Measurements from ENCODE around the gene SCGB2B2. TPM values are rescaled to one million over a fixed set of nuclear protein-coding genes. Genes with fewer than 3 reads are reported as not detected.

The SCGB2B2 gene
- polyA plus RNA-seq, 1 donor (not counting 4 experiments of a cell fraction or from before 2014, with no cell fraction given) = 0.10 TPM

DNA sequence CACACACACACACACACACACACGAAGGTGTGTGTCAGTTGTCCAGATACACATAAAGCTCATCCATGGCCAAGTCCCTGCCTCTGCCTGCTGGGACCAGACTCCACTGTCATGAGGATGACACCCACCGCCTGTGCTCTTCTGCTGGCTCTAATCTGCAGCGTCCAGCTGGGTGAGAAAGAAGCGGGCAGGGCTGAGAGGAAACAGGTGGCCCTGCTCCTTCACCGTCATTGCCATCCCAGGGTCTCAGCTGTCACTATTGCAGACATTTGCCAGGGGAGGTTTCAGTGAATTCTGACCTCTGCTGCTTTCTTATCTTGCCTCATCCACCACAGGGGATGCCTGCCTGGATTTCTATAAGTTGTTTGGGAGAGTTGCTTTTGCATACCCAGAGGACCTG, 31.4 kb downstream of the SCGB2B2 start:
- no peak for TF ChIP-seq EZH2 (IDR thresholded peaks at IDR 0.05; ENCODE audit: low read length)
- H3K27ac ChIP-seq (ENCODE audit: control insufficient read depth, insufficient read depth, low read length) = no peak overlapping the region
- no peaks in the 10 kb centered on the region for H3K27me3 ChIP-seq (ENCODE audit: control insufficient read depth, extremely low read depth, insufficient read depth, low read length)
- DNase-seq (ENCODE audit: low read depth, low spot score) (no peak), FAIRE-seq (no peak)
- no peaks in the 10 kb centered on the region for H3K9me1 ChIP-seq (ENCODE audit: control insufficient read depth, extremely low read depth, insufficient read depth, low read length)
- H3K9me3 ChIP-seq (ENCODE audit: control insufficient read depth, low read depth, low read length) = no peaks in the 10 kb centered on the region
- H3K79me2 ChIP-seq (ENCODE audit: control insufficient read depth, insufficient read depth, low read length) = no peaks in the 10 kb centered on the region
- no peaks in the 10 kb centered on the region for H4K20me1 ChIP-seq (ENCODE audit: control insufficient read depth, extremely low read depth, insufficient read depth, low read length)
- H3K4me1 ChIP-seq (ENCODE audit: control insufficient read depth, extremely low read depth, insufficient read depth, low read length) = no peaks in the 10 kb centered on the region
- H2AFZ ChIP-seq (ENCODE audit: control insufficient read depth, low read length) = no peak overlapping the region
- dilution Hi-C loops (cut with MboI; ENCODE audit: extremely low pct_ligation_motif_present, low sequenced_read_pairs) = no loop called here
- H3K4me2 ChIP-seq (ENCODE audit: control insufficient read depth, extremely low read depth, insufficient read depth, low read depth, low read length) = no peak overlapping the region
- H3K4me3 ChIP-seq (ENCODE audit: control insufficient read depth in 2 of 3, extremely low read depth in 1 of 3, insufficient read depth in 2 of 3, low read depth in 1 of 3, low read length in 3 of 3) = no peak overlapping the region
- H3K36me3 ChIP-seq (ENCODE audit: control insufficient read depth in 2 of 2, extremely low read depth in 1 of 2, insufficient read depth in 2 of 2, low read length in 2 of 2) = no peaks in the 10 kb centered on the region
- no peak overlapping the region for H3K9ac ChIP-seq (ENCODE audit: control insufficient read depth, extremely low read depth, insufficient read depth, low read length)

DNA sequence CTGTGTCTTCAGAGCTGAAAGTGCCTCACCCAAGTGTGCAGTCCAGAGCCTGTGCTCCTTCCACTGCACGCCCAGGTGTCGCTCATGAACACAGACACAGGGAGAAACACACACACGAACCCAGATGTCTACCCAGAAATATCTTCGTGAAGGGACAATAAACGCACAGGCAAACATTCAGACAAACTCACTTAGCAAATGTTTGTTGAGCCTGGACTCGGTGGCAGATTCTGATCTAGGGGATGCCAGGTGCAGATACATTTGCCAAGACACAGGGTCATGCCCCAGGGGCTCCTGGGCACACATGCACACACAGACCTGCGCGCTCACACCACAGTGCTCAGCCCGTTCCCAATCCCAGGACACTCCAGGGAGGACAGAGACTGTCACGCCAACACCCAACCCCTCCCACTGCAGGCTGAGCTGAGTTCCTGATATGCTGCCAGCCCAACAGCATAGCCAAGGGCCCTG, 31.9 kb downstream of the SCGB2B2 start:
- dilution Hi-C loops (cut with MboI; ENCODE audit: extremely low pct_ligation_motif_present, low sequenced_read_pairs) = no loop called here
- Histone ChIP-seq H3K27me3 (ENCODE audit: control insufficient read depth, extremely low read depth, insufficient read depth, low read length) (no peaks in the 10 kb centered on the region), H4K20me1 (ENCODE audit: control insufficient read depth, extremely low read depth, insufficient read depth, low read length) (no peaks in the 10 kb centered on the region), H3K36me3 (ENCODE audit: control insufficient read depth in 2 of 2, extremely low read depth in 1 of 2, insufficient read depth in 2 of 2, low read length in 2 of 2) (no peaks in the 10 kb centered on the region), H3K79me2 (ENCODE audit: control insufficient read depth, insufficient read depth, low read length) (no peaks in the 10 kb centered on the region), H3K27ac (ENCODE audit: control insufficient read depth, insufficient read depth, low read length) (no peak overlapping the region), H3K4me2 (ENCODE audit: control insufficient read depth, extremely low read depth, insufficient read depth, low read depth, low read length) (no peak overlapping the region), H3K9me3 (ENCODE audit: control insufficient read depth, low read depth, low read length) (no peaks in the 10 kb centered on the region), H3K4me1 (ENCODE audit: control insufficient read depth, extremely low read depth, insufficient read depth, low read length) (no peaks in the 10 kb centered on the region), H3K9ac (ENCODE audit: control insufficient read depth, extremely low read depth, insufficient read depth, low read length) (no peak overlapping the region), H3K4me3 (ENCODE audit: control insufficient read depth in 2 of 3, extremely low read depth in 1 of 3, insufficient read depth in 2 of 3, low read depth in 1 of 3, low read length in 3 of 3) (no peak overlapping the region), H3K9me1 (ENCODE audit: control insufficient read depth, extremely low read depth, insufficient read depth, low read length) (no peaks in the 10 kb centered on the region), H2AFZ (ENCODE audit: control insufficient read depth, low read length) (no peak overlapping the region)
- DNase-seq (ENCODE audit: low read depth, low spot score) = no peak
- no peak for FAIRE-seq
- TF ChIP-seq, protein P1, sequence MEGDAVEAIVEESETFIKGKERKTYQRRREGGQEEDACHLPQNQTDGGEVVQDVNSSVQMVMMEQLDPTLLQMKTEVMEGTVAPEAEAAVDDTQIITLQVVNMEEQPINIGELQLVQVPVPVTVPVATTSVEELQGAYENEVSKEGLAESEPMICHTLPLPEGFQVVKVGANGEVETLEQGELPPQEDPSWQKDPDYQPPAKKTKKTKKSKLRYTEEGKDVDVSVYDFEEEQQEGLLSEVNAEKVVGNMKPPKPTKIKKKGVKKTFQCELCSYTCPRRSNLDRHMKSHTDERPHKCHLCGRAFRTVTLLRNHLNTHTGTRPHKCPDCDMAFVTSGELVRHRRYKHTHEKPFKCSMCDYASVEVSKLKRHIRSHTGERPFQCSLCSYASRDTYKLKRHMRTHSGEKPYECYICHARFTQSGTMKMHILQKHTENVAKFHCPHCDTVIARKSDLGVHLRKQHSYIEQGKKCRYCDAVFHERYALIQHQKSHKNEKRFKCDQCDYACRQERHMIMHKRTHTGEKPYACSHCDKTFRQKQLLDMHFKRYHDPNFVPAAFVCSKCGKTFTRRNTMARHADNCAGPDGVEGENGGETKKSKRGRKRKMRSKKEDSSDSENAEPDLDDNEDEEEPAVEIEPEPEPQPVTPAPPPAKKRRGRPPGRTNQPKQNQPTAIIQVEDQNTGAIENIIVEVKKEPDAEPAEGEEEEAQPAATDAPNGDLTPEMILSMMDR (optimal IDR thresholded peaks at IDR 0.05 in 1 of 3, IDR thresholded peaks at IDR 0.05 in 1 of 3, conservative IDR thresholded peaks at IDR 0.05 in 1 of 3; ENCODE audit: extremely low read depth in 1 of 3, insufficient read depth in 2 of 3, low read length in 3 of 3) = no peak
- TF ChIP-seq EZH2 (IDR thresholded peaks at IDR 0.05; ENCODE audit: low read length) = no peak

DNA sequence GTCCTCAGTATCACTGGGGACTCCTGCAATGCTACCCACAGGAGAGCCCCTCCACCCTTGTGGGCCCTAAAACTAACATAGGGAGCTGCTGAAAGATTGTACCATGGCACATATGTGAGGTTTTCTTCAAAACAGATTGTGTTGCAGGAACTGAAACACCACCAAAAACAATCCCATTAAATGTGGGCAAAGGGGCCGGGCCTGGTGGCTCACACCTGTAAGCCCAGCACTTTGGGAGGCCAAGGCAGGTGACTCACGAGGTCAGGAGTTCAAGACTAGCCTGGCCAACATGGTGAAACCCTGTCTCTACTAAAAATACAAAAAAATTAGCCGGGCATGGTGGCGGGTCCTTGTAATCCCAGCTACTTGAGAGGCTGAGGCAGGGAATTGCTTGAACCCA, 34.7 kb downstream of the SCGB2B2 start:
- no peak for DNase-seq (ENCODE audit: low read depth, low spot score)

More for the DNA sequence above, 34.7 kb downstream of the SCGB2B2 start:
- dilution Hi-C loops (cut with MboI; ENCODE audit: extremely low pct_ligation_motif_present, low sequenced_read_pairs) = no loop called here
- H3K27me3 ChIP-seq (ENCODE audit: control insufficient read depth, extremely low read depth, insufficient read depth, low read length) = no peaks in the 10 kb centered on the region
- H3K4me2 ChIP-seq (ENCODE audit: control insufficient read depth, extremely low read depth, insufficient read depth, low read depth, low read length) = no peak overlapping the region
- H3K9me1 ChIP-seq (ENCODE audit: control insufficient read depth, extremely low read depth, insufficient read depth, low read length) = no peaks in the 10 kb centered on the region
- no peaks in the 10 kb centered on the region for H3K79me2 ChIP-seq (ENCODE audit: control insufficient read depth, insufficient read depth, low read length)
- H3K4me1 ChIP-seq (ENCODE audit: control insufficient read depth, extremely low read depth, insufficient read depth, low read length) = no peaks in the 10 kb centered on the region
- H2AFZ ChIP-seq (ENCODE audit: control insufficient read depth, low read length) = no peak overlapping the region
- no peak overlapping the region for H3K9ac ChIP-seq (ENCODE audit: control insufficient read depth, extremely low read depth, insufficient read depth, low read length)
- no peaks in the 10 kb centered on the region for H3K36me3 ChIP-seq (ENCODE audit: control insufficient read depth in 2 of 2, extremely low read depth in 1 of 2, insufficient read depth in 2 of 2, low read length in 2 of 2)
- no peak overlapping the region for H3K27ac ChIP-seq (ENCODE audit: control insufficient read depth, insufficient read depth, low read length)
- no peaks in the 10 kb centered on the region for H4K20me1 ChIP-seq (ENCODE audit: control insufficient read depth, extremely low read depth, insufficient read depth, low read length)
- TF ChIP-seq, protein P1 (optimal IDR thresholded peaks at IDR 0.05 in 1 of 3, IDR thresholded peaks at IDR 0.05 in 1 of 3, conservative IDR thresholded peaks at IDR 0.05 in 1 of 3; ENCODE audit: extremely low read depth in 1 of 3, insufficient read depth in 2 of 3, low read length in 3 of 3) = no peak
- no peak for TF ChIP-seq EZH2 (IDR thresholded peaks at IDR 0.05; ENCODE audit: low read length)
- no peak overlapping the region for H3K4me3 ChIP-seq (ENCODE audit: control insufficient read depth in 2 of 3, extremely low read depth in 1 of 3, insufficient read depth in 2 of 3, low read depth in 1 of 3, low read length in 3 of 3)
- H3K9me3 ChIP-seq (ENCODE audit: control insufficient read depth, low read depth, low read length) = no peaks in the 10 kb centered on the region
- no peak for FAIRE-seq

Data from keratinocyte (primary cell).